SK-N-SH (cell line): ENCODE data around the gene TMEM255B. TPM values are rescaled to one million over a fixed set of nuclear protein-coding genes. Genes with fewer than 3 reads are reported as not detected.

ENCODE experiments used
- CTCF ChIA-PET: fragments of 300-600, 350-600 bp; formaldehyde crosslinking; extraction: SDS; loops from one replicate; lab custom pipeline; 2021; lab: Yijun Ruan, JAX
- POLR2A ChIA-PET: fragments of 350-600 bp; sonication (Branson Sonifier 250); formaldehyde crosslinking; extraction: SDS; loops from one replicate; lab custom pipeline; 2020; ENCODE audit warnings: antibody characterized with exemption, inconsistent platforms; lab: Yijun Ruan, JAX
- DNase-seq: peaks from one replicate; pipeline ENCODE4 v3.0.0; 2012
- H2AFZ ChIP-seq: fragments of 200-600 bp; sonication (generic); 2 replicates; pipeline ENCODE4 v1.8.1; 2016; ENCODE audit warnings: antibody characterized with exemption, mild to moderate bottlenecking, low read depth
- H3F3A ChIP-seq: fragments of 200-600 bp; sonication (generic); replicated peaks from 2 replicates; pipeline ENCODE3; 2016; ENCODE audit warnings: antibody characterized with exemption, mild to moderate bottlenecking; ENCODE audit not compliant: insufficient read depth
- H3K27ac ChIP-seq, 2 experiments: fragments of 200-500 bp in 1 of 2; fragments of 200-600 bp in 1 of 2; sonication (Bioruptor generic) in 1 of 2; sonication (generic), shearing (Covaris generic) in 1 of 2; 2 replicates each; pipeline versions ENCODE4 v1.5.1 to v1.6.1; 2014 to 2016; ENCODE audit warnings: low read depth in 2 of 2, inconsistent platforms in 1 of 2, low read length in 1 of 2, mild to moderate bottlenecking in 1 of 2, mixed read lengths in 1 of 2
- H3K27me3 ChIP-seq: fragments of 200-600 bp; sonication (generic), shearing (Covaris generic); 2 replicates; pipeline ENCODE4 v1.6.1; 2016; ENCODE audit warnings: mixed run types; ENCODE audit not compliant: insufficient read depth
- H3K36me3 ChIP-seq, 2 experiments: fragments of 200-500 bp in 1 of 2; fragments of 200-600 bp in 1 of 2; sonication (Bioruptor generic) in 1 of 2; sonication (generic) in 1 of 2; replicated peaks in 1 of 2; 2 replicates each; pipeline versions ENCODE3 to v1.5.1; 2014 to 2016; ENCODE audit warnings: low read length in 1 of 2, mild to moderate bottlenecking in 1 of 2; ENCODE audit not compliant: insufficient read depth in 2 of 2, control insufficient read depth in 1 of 2
- H3K4me1 ChIP-seq, 2 experiments: fragments of 200-500 bp in 1 of 2; fragments of 200-600 bp in 1 of 2; sonication (Bioruptor generic) in 1 of 2; sonication (generic), shearing (Covaris generic) in 1 of 2; 2 replicates each; pipeline versions ENCODE4 v1.5.1 to v1.6.1; 2014 to 2016; ENCODE audit warnings: low read depth in 1 of 2, low read length in 1 of 2, mixed run types in 1 of 2; ENCODE audit not compliant: insufficient read depth in 2 of 2, control insufficient read depth in 1 of 2
- H3K4me2 ChIP-seq: fragments of 200-600 bp; sonication (generic), shearing (Covaris generic); 2 replicates; pipeline ENCODE4 v1.6.1; 2017; ENCODE audit warnings: mixed run types
- H3K4me3 ChIP-seq, 2 experiments: fragments of 200-500 bp in 1 of 2; fragments of 200-600 bp in 1 of 2; sonication (Bioruptor generic) in 1 of 2; sonication (generic), shearing (Covaris generic) in 1 of 2; 2 replicates each; pipeline versions ENCODE4 v1.5.1 to v1.8.1; 2014 to 2016; ENCODE audit warnings: low read depth in 2 of 2, inconsistent platforms in 1 of 2, low read length in 1 of 2, mild to moderate bottlenecking in 1 of 2, mixed read lengths in 1 of 2, moderate library complexity in 1 of 2
- H3K79me2 ChIP-seq: fragments of 200-600 bp; sonication (generic); 2 replicates; pipeline ENCODE4 v1.8.1; 2017; ENCODE audit warnings: mild to moderate bottlenecking; ENCODE audit not compliant: insufficient read depth
- H3K9ac ChIP-seq: fragments of 200-600 bp; sonication (generic); 2 replicates; pipeline ENCODE4 v1.6.1; 2017; ENCODE audit warnings: mixed run types
- H3K9me2 ChIP-seq: fragments of 200-600 bp; sonication (generic); 2 replicates; pipeline ENCODE4 v1.6.1; 2017; ENCODE audit warnings: mixed run types
- H3K9me3 ChIP-seq: fragments of 200-600 bp; sonication (generic); 2 replicates; pipeline ENCODE4 v1.6.1; 2017; ENCODE audit warnings: mixed run types, mild to moderate bottlenecking, moderate library complexity
- H4K20me1 ChIP-seq: fragments of 200-600 bp; sonication (generic); 2 replicates; pipeline ENCODE4 v1.6.1; 2017; ENCODE audit warnings: mild to moderate bottlenecking, mixed run types; ENCODE audit not compliant: insufficient read depth
- EZH2phosphoT487 ChIP-seq: fragments of 200-600 bp; sonication (generic); IDR thresholded peaks from 2 replicates; pipeline ENCODE4 v1.6.1; 2017; ENCODE audit warnings: low read depth, mixed run types, mild to moderate bottlenecking, antibody characterized with exemption, moderate library complexity, borderline replicate concordance
- FOSL2 ChIP-seq: IDR thresholded peaks from 2 replicates; pipeline ENCODE4 v1.4.0; 2012; ENCODE audit warnings: low read depth, mild to moderate bottlenecking, moderate library complexity, borderline replicate concordance
- FOXM1 ChIP-seq: IDR thresholded peaks from 2 replicates; pipeline ENCODE4 v1.4.0; 2012; ENCODE audit warnings: low read depth, mild to moderate bottlenecking
- MXI1 ChIP-seq: IDR thresholded peaks from 2 replicates; pipeline ENCODE4 v1.6.1; 2012; ENCODE audit warnings: mild to moderate bottlenecking, low read depth, low read length, improper control_type of control experiment
- NRF1 ChIP-seq: IDR thresholded peaks from 2 replicates; pipeline ENCODE4 v1.6.1; 2012; ENCODE audit warnings: low read depth, mild to moderate bottlenecking, low read length
- RCOR1 ChIP-seq: fragments of 150-350 bp; IDR thresholded peaks from 2 replicates; pipeline ENCODE4 v1.6.1; 2017; ENCODE audit warnings: antibody characterized with exemption, low read length
- TCF12 ChIP-seq: IDR thresholded peaks from 2 replicates; pipeline ENCODE4 v1.4.0; 2012
- TEAD4 ChIP-seq: IDR thresholded peaks from 2 replicates; pipeline ENCODE4 v1.4.0; 2012; ENCODE audit warnings: mild to moderate bottlenecking, borderline replicate concordance; ENCODE audit not compliant: insufficient read depth
- WGBS: methylation state at CpG from one replicate; pipeline ENCODE4 v1.1.6; 2017; ENCODE audit warnings: low lambda C conversion rate; 5-methylcytosine and 5-hydroxymethylcytosine counted together
- polyA plus RNA-seq, 3 experiments: library from polyadenylated mRNA; depleted of rRNA; stranded (reverse); fragments of >200 nt; gene quantifications; 2 replicates each; pipeline ENCODE4 v1.2.3, GENCODE V29; 2012
- TF ChIP-seq, protein P1 (sequence below): fragments of 150-350 bp; IDR thresholded peaks from 2 replicates; pipeline ENCODE4 v1.6.1; 2016; ENCODE audit warnings: mild to moderate bottlenecking, low read depth, low read length
- TF ChIP-seq, protein P2 (sequence below): fragments of 150-350 bp; IDR thresholded peaks from 2 replicates; pipeline ENCODE4 v1.6.1; 2017; ENCODE audit warnings: antibody characterized with exemption, low read length, low read depth, borderline replicate concordance
- TF ChIP-seq, protein P3 (sequence below): IDR thresholded peaks from 2 replicates; pipeline ENCODE4 v1.6.1; 2012; ENCODE audit warnings: mild to moderate bottlenecking, low read depth, low read length, moderate library complexity
- TF ChIP-seq, protein P4 (sequence below): IDR thresholded peaks from 2 replicates; pipeline ENCODE4 v1.4.0; 2012; ENCODE audit warnings: low read depth, borderline replicate concordance

TMEM255B gene
- polyA plus RNA-seq, 1 of the 3 experiments (the other 2 are of a cell fraction): 14.8 TPM

DNA sequence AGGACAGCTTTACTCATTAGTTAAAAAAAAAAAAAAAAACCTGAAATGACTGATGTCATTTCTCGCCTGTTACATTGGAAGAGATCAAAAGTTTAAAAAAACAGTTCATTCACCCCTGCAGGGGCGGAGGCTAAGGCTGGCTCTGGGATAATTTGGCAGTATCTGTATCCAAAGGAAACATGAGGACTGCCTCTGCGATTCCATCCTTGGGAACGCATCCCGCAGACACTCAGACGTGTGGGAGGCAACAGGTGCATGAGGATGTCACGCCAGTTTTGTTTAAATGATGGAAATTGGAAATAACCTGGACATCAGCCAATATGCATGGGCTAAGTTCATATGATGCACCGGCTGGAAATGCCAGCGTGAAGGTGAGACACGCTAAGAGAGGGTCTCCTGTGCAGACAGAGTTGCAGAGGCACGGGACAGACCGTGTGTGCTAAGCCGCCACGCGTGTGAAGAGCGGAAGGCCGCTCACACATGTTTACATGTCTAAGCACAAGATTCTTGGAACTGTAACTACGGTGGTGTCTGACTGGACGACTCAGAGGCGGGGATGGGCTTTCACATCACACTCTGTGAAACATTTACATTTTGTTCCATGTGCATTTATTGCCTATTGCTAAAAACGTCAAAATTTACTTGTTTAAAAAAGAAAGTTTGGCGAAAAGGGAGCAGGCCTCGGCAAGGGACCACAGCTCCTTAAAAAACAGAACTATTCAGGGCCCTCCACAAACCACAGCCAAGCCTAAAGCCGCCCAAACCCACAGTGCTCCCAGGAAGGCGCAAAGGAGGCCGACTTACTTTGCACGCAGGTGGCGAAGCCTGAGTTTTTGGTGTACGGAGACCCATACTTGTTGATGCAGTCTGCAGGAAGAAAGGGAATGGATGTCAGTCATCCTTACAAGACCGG is 87.0 kb downstream of the TMEM255B start:
- Histone ChIP-seq H4K20me1 (peaks cover 14% of the 10 kb centered on the region; the same call in 1 of the 2 replicates), H3K9me2 (no peaks in the 10 kb centered on the region), H3K79me2 (peaks cover 94% of the 10 kb centered on the region), H2AFZ (no peak overlapping the region), H3K4me3 (no peak overlapping the region), H3K9ac (no peak overlapping the region), H3K9me3 (no peaks in the 10 kb centered on the region), H3K4me1 (peaks cover 6 to 9% of the 10 kb centered on the region in 2 experiments; a peak in 2 of 4 replicates), H3K27me3 (no peaks in the 10 kb centered on the region), H3K36me3 (peaks cover 31 to 43% of the 10 kb centered on the region in 2 experiments), H3K27ac (no peak overlapping the region), H3K4me2 (no peak overlapping the region), H3F3A (peaks cover 23% of the 10 kb centered on the region)
- CTCF ChIA-PET: interaction anchor here (1.1 kb wide), 1 partner anchor 380 kb away, joined by 3 read pairs; no protein-coding TSS in a partner anchor
- TF ChIP-seq, protein P1, sequence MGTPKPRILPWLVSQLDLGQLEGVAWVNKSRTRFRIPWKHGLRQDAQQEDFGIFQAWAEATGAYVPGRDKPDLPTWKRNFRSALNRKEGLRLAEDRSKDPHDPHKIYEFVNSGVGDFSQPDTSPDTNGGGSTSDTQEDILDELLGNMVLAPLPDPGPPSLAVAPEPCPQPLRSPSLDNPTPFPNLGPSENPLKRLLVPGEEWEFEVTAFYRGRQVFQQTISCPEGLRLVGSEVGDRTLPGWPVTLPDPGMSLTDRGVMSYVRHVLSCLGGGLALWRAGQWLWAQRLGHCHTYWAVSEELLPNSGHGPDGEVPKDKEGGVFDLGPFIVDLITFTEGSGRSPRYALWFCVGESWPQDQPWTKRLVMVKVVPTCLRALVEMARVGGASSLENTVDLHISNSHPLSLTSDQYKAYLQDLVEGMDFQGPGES: no peak
- no peak for TF ChIP-seq FOXM1
- TF ChIP-seq, protein P2, sequence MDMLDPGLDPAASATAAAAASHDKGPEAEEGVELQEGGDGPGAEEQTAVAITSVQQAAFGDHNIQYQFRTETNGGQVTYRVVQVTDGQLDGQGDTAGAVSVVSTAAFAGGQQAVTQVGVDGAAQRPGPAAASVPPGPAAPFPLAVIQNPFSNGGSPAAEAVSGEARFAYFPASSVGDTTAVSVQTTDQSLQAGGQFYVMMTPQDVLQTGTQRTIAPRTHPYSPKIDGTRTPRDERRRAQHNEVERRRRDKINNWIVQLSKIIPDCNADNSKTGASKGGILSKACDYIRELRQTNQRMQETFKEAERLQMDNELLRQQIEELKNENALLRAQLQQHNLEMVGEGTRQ: no peak
- DNase-seq: no peak
- 96% methylated on average over 30 of the region's 30 CpGs for WGBS
- POLR2A ChIA-PET: no interaction called here

DNA sequence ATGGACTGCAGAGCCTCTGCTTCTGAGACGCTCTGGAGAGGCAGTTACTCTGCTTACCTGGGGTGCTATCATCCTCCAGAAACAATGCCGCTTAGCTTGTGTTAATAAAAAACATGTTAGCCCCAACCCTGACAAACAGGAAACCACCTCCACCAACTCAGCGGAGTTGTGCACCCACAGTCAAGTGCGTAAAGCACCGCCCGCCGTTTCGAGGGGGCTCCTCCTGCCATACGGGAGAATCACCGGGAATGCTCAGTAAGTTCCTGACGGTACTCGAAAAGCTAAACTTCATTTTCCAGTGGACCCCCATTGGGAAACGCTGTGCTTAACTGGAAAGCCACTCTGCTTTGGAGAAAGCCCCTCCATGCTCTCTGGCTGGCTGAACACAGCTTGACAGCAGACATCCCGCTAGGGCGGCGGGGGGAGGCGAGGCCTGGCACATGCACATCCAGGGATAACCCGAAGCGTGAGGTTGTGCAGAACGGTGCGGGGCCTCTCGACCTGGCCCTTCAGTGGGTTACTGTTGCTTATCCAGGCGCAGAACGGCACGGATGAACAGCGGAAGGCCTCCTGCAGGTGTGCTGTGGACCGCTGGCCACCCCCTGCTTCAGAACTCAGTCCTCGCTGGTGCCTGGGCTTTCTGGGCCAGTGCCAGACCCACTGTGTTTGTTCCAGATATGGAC is 87.8 kb downstream of the TMEM255B start:
- Histone ChIP-seq H3K4me3 (no peak overlapping the region), H3K4me1 (peaks cover 5 to 6% of the 10 kb centered on the region in 2 experiments; a peak in 2 of 4 replicates), H2AFZ (no peak overlapping the region), H3K9ac (no peak overlapping the region), H4K20me1 (peaks cover 16% of the 10 kb centered on the region), H3K27me3 (no peaks in the 10 kb centered on the region), H3K9me2 (no peaks in the 10 kb centered on the region), H3K4me2 (no peak overlapping the region), H3K27ac (no peak overlapping the region), H3K79me2 (peaks cover 99% of the 10 kb centered on the region), H3K36me3 (peaks cover 34 to 43% of the 10 kb centered on the region in 2 experiments), H3F3A (peaks cover 24% of the 10 kb centered on the region), H3K9me3 (no peaks in the 10 kb centered on the region)
- DNase-seq: no peak
- ChIA-PET POLR2A (no interaction called here), CTCF (interaction anchor here (1.1 kb wide), 1 partner anchor 379 kb away, joined by 3 read pairs; no protein-coding TSS in a partner anchor)
- WGBS: 96% methylated on average over 20 of the region's 28 CpGs
- TF ChIP-seq MXI1: no peak
- no peak for TF ChIP-seq TCF12
- TF ChIP-seq, protein P3, sequence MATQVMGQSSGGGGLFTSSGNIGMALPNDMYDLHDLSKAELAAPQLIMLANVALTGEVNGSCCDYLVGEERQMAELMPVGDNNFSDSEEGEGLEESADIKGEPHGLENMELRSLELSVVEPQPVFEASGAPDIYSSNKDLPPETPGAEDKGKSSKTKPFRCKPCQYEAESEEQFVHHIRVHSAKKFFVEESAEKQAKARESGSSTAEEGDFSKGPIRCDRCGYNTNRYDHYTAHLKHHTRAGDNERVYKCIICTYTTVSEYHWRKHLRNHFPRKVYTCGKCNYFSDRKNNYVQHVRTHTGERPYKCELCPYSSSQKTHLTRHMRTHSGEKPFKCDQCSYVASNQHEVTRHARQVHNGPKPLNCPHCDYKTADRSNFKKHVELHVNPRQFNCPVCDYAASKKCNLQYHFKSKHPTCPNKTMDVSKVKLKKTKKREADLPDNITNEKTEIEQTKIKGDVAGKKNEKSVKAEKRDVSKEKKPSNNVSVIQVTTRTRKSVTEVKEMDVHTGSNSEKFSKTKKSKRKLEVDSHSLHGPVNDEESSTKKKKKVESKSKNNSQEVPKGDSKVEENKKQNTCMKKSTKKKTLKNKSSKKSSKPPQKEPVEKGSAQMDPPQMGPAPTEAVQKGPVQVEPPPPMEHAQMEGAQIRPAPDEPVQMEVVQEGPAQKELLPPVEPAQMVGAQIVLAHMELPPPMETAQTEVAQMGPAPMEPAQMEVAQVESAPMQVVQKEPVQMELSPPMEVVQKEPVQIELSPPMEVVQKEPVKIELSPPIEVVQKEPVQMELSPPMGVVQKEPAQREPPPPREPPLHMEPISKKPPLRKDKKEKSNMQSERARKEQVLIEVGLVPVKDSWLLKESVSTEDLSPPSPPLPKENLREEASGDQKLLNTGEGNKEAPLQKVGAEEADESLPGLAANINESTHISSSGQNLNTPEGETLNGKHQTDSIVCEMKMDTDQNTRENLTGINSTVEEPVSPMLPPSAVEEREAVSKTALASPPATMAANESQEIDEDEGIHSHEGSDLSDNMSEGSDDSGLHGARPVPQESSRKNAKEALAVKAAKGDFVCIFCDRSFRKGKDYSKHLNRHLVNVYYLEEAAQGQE: no peak
- no peak for TF ChIP-seq EZH2phosphoT487
- TF ChIP-seq RCOR1: no peak
- TF ChIP-seq, protein P4, sequence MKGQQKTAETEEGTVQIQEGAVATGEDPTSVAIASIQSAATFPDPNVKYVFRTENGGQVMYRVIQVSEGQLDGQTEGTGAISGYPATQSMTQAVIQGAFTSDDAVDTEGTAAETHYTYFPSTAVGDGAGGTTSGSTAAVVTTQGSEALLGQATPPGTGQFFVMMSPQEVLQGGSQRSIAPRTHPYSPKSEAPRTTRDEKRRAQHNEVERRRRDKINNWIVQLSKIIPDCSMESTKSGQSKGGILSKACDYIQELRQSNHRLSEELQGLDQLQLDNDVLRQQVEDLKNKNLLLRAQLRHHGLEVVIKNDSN: no peak
- TF ChIP-seq FOSL2: no peak
- TF ChIP-seq NRF1: no peak
- no peak for TF ChIP-seq TEAD4
